DND-41 (cell line): ENCODE measurements around the gene IL2RA.

Source experiments
- ATAC-seq: fragments of 200-7000 bp; cut with Tn5 transposase; 3 replicates; pipeline ENCODE4 v1.9.1; 2021; ENCODE audit warnings: low read depth; ENCODE audit not compliant: insufficient read depth
- DNase-seq: peaks from one replicate; pipeline ENCODE4 v3.0.0-alpha.2; 2020
- H2AFZ ChIP-seq: 2 replicates; pipeline ENCODE4 v1.6.0; 2012; ENCODE audit warnings: low read depth, low read length
- H3K27ac ChIP-seq: 2 replicates; pipeline ENCODE4 v1.5.1; 2012; ENCODE audit warnings: low read length, inconsistent platforms
- H3K27me3 ChIP-seq: fragments of 200-600 bp; sonication (generic); 2 replicates; pipeline ENCODE4 v1.6.0; 2012; ENCODE audit warnings: low read length, mild to moderate bottlenecking, inconsistent platforms; ENCODE audit not compliant: insufficient read depth, poor library complexity
- H3K36me3 ChIP-seq: 2 replicates; pipeline ENCODE4 v1.5.1; 2012; ENCODE audit warnings: low read length, inconsistent platforms; ENCODE audit not compliant: insufficient read depth
- H3K4me1 ChIP-seq: 2 replicates; pipeline ENCODE4 v1.5.1; 2012; ENCODE audit warnings: mild to moderate bottlenecking, low read length; ENCODE audit not compliant: insufficient read depth
- H3K4me2 ChIP-seq: 2 replicates; pipeline ENCODE4 v1.6.0; 2012; ENCODE audit warnings: mild to moderate bottlenecking, moderate library complexity, low read length, inconsistent platforms; ENCODE audit not compliant: insufficient read depth
- H3K4me3 ChIP-seq, 2 experiments: fragments of 200-600 bp in 1 of 2; shearing (Covaris generic) in 1 of 2; 2 replicates each; pipeline ENCODE4 v1.5.1; 2012 to 2016; ENCODE audit warnings: inconsistent platforms in 2 of 2, low read length in 2 of 2, mild to moderate bottlenecking in 2 of 2, low read depth in 1 of 2, moderate library complexity in 1 of 2
- H3K79me2 ChIP-seq: 2 replicates; pipeline ENCODE4 v1.6.0; 2012; ENCODE audit warnings: low read length, inconsistent platforms; ENCODE audit not compliant: insufficient read depth
- H3K9ac ChIP-seq: 2 replicates; pipeline ENCODE4 v1.6.0; 2012; ENCODE audit warnings: low read depth, mild to moderate bottlenecking, inconsistent platforms, low read length, moderate library complexity
- H3K9me3 ChIP-seq: 2 replicates; pipeline ENCODE4 v1.5.1; 2012; ENCODE audit warnings: low read length, moderate library complexity, mild to moderate bottlenecking, inconsistent platforms; ENCODE audit not compliant: insufficient read depth, severe bottlenecking
- H4K20me1 ChIP-seq: 2 replicates; pipeline ENCODE4 v1.6.0; 2012; ENCODE audit warnings: low read length; ENCODE audit not compliant: insufficient read depth
- EZH2 ChIP-seq: IDR thresholded peaks from 3 replicates; pipeline ENCODE4 v1.6.1; 2012; ENCODE audit warnings: borderline replicate concordance, low read depth, mild to moderate bottlenecking, moderate library complexity, low read length, inconsistent platforms; ENCODE audit not compliant: severe bottlenecking
- TF ChIP-seq, protein P1 (sequence below): IDR thresholded peaks from 2 replicates; pipeline ENCODE4 v1.5.1; 2012; ENCODE audit warnings: borderline replicate concordance, low read length, moderate library complexity, mild to moderate bottlenecking; ENCODE audit not compliant: poor library complexity, severe bottlenecking; ENCODE audit errors: extremely low read depth

The IL2RA gene

DNA sequence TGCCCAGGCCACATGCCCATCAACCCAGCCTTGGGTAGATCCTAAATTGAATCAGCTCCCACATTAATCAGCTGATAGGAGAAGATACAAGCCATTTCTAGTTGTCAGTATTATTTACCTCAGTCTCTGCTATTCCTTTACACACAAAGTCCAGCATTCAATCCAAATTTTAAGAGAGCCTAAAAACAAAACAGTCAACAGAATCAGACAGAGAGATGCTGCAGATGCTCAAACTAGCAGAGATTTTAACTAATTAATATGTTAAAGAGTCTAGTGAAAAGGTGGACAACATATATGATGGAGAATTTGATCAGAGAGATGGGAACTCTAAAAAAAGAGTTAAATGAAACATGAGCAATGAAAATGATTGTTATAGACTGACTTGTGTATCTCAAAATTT, 70.5 kb downstream of the IL2RA start:
- ATAC-seq (no peak), DNase-seq (no peak)
- Histone ChIP-seq H3K9me3 (no peaks in the 10 kb centered on the region), H3K36me3 (no peaks in the 10 kb centered on the region), H3K9ac (no peak overlapping the region), H3K27ac (no peak overlapping the region), H3K4me2 (no peak overlapping the region), H3K4me1 (no peaks in the 10 kb centered on the region), H3K79me2 (no peaks in the 10 kb centered on the region), H3K4me3 (no peak overlapping the region), H4K20me1 (no peaks in the 10 kb centered on the region), H2AFZ (no peak overlapping the region), H3K27me3 (peaks cover 3% of the 10 kb centered on the region)
- TF ChIP-seq EZH2, result no peak
- TF ChIP-seq, protein P1, sequence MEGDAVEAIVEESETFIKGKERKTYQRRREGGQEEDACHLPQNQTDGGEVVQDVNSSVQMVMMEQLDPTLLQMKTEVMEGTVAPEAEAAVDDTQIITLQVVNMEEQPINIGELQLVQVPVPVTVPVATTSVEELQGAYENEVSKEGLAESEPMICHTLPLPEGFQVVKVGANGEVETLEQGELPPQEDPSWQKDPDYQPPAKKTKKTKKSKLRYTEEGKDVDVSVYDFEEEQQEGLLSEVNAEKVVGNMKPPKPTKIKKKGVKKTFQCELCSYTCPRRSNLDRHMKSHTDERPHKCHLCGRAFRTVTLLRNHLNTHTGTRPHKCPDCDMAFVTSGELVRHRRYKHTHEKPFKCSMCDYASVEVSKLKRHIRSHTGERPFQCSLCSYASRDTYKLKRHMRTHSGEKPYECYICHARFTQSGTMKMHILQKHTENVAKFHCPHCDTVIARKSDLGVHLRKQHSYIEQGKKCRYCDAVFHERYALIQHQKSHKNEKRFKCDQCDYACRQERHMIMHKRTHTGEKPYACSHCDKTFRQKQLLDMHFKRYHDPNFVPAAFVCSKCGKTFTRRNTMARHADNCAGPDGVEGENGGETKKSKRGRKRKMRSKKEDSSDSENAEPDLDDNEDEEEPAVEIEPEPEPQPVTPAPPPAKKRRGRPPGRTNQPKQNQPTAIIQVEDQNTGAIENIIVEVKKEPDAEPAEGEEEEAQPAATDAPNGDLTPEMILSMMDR, result no peak

DNA sequence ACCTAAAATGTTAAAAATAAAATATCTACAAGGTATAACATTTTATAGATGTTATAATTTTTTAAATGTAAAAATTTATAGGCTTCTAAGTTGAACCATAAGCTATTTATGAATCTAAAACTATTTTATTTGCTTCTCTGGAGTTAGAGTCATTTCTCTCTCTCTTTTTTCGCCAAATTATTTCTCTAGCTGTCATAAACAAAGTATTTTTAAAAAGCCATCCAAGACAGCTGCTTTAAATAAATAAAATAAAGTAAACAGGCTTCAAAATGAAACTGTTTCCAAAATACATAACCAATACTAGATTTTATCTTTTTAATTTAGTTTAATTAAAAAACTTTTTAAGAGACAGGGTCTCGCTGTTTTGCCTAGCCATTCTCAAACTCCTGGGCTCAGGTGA, 72.4 kb downstream of the IL2RA start:
- Histone ChIP-seq H4K20me1 (no peaks in the 10 kb centered on the region), H3K36me3 (no peaks in the 10 kb centered on the region), H3K4me3 (no peak overlapping the region), H3K27ac (no peak overlapping the region), H3K4me1 (no peaks in the 10 kb centered on the region), H3K79me2 (no peaks in the 10 kb centered on the region), H2AFZ (no peak overlapping the region), H3K27me3 (peaks cover 3% of the 10 kb centered on the region), H3K4me2 (no peak overlapping the region), H3K9me3 (no peaks in the 10 kb centered on the region), H3K9ac (no peak overlapping the region)
- TF ChIP-seq, protein P1, result no peak
- no peak for TF ChIP-seq EZH2
- DNase-seq (no peak), ATAC-seq (no peak)

DNA sequence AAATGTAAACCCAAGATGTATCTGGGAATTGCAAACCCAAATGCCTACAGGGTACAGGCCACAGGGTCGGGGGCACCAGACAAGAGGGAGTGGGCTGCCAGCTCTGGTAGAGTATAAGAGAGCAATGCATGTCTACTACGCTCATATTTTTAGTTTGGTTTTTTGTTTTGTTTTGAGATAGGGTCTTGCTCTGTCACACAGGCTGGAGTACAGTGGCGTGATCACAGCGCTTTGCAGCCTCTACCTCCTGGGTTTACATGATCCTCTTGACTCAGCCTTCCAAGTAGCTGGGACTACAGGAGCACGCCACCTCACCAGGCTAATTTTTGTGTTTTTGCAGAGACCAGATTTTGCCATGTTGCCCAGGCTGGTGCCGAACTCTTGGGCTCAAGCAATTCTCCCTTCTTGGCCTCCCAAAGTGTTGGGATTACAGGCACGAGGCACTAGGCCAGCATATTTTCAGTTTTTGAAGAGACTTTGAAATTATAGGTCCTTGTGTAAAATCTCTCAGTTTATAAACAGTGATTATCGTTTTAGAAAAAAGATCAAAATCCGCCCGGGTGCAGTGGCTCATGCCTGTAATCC, 73.7 kb downstream of the IL2RA start:
- H4K20me1 ChIP-seq, result 0 out of 2 replicates have a peak, but pooled peaks cover 3% of the 10 kb centered on the region
- H3K4me3 ChIP-seq, result no peak overlapping the region
- no peaks in the 10 kb centered on the region for H3K9me3 ChIP-seq
- no peaks in the 10 kb centered on the region for H3K36me3 ChIP-seq
- ATAC-seq, result no peak
- no peaks in the 10 kb centered on the region for H3K4me1 ChIP-seq
- no peak overlapping the region for H3K27ac ChIP-seq
- H2AFZ ChIP-seq, result no peak overlapping the region
- peaks cover 7% of the 10 kb centered on the region for H3K27me3 ChIP-seq
- H3K4me2 ChIP-seq, result no peak overlapping the region
- DNase-seq, result no peak
- H3K9ac ChIP-seq, result no peak overlapping the region
- H3K79me2 ChIP-seq, result no peaks in the 10 kb centered on the region
- no peak for TF ChIP-seq EZH2
- TF ChIP-seq, protein P1, result no peak

DNA sequence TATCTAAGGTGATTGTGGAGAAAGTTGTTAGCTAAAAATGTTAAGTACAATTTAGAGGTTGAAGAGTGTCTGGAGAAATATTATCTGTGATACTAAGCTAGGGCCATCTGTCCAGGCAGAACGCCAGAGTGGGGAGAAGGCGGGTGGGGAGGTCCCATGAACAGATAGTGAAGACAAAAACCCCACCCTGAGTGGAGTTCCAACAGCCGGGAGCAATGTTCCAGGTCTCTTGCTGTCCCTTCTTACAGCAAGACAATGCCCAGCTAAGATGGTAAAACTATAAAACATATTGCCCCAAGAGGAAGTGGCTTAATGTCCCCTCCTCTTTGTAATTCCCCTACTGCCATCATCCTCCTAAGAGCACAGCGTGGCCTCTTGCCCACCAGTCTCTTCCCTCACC, 74.4 kb downstream of the IL2RA start:
- H4K20me1 ChIP-seq, result 0 out of 2 replicates have a peak, but pooled peaks cover 3% of the 10 kb centered on the region
- no peaks in the 10 kb centered on the region for H3K36me3 ChIP-seq
- TF ChIP-seq, protein P1, result no peak
- no peak for TF ChIP-seq EZH2
- no peak overlapping the region for H3K27ac ChIP-seq
- no peaks in the 10 kb centered on the region for H3K4me1 ChIP-seq
- no peak overlapping the region for H3K4me3 ChIP-seq
- ATAC-seq (no peak), DNase-seq (no peak)
- no peak overlapping the region for H3K9ac ChIP-seq
- no peak overlapping the region for H2AFZ ChIP-seq
- H3K4me2 ChIP-seq, result no peak overlapping the region
- no peaks in the 10 kb centered on the region for H3K9me3 ChIP-seq
- no peaks in the 10 kb centered on the region for H3K79me2 ChIP-seq
- H3K27me3 ChIP-seq, result peaks cover 9% of the 10 kb centered on the region
